GM23338 (cell line): ENCODE results near the gene DNAH6. TPM values are rescaled to one million over a fixed set of nuclear protein-coding genes. Genes with fewer than 3 reads are reported as not detected.

Experiments
- ATAC-seq: fragments of 200-7000 bp; cut with Tn5 transposase; 3 replicates; pipeline ENCODE4 v1.9.1; 2020
- DNase-seq: peaks from one replicate; pipeline ENCODE4 v3.0.0-alpha.2; 2015; ENCODE audit warnings: low spot score
- H2AFZ ChIP-seq: fragments of 200-600 bp; sonication (generic); 2 replicates; pipeline ENCODE4 v1.8.0; 2016; ENCODE audit warnings: antibody characterized with exemption, mild to moderate bottlenecking, moderate library complexity
- H3F3A ChIP-seq: fragments of 200-600 bp; sonication (generic); replicated peaks from 2 replicates; pipeline ENCODE4 v1.8.0; 2017; ENCODE audit warnings: antibody characterized with exemption, mixed run types, low read depth
- H3K27ac ChIP-seq: fragments of 200-600 bp; sonication (generic); 2 replicates; pipeline ENCODE4 v1.6.1; 2016; ENCODE audit warnings: low read depth
- H3K27me3 ChIP-seq: fragments of 200-600 bp; sonication (generic); 2 replicates; pipeline ENCODE4 v1.8.0; 2016; ENCODE audit warnings: mild to moderate bottlenecking, mixed run types, moderate library complexity; ENCODE audit not compliant: insufficient read depth
- H3K36me3 ChIP-seq: fragments of 200-600 bp; sonication (generic); 2 replicates; pipeline ENCODE4 v1.8.0; 2016; ENCODE audit warnings: mild to moderate bottlenecking; ENCODE audit not compliant: insufficient read depth
- H3K4me1 ChIP-seq: fragments of 200-600 bp; sonication (generic); 2 replicates; pipeline ENCODE4 v1.8.0; 2016; ENCODE audit warnings: mild to moderate bottlenecking, moderate library complexity; ENCODE audit not compliant: insufficient read depth
- H3K4me2 ChIP-seq: fragments of 200-600 bp; sonication (generic); 2 replicates; pipeline ENCODE4 v1.7.1; 2017; ENCODE audit warnings: mixed run types
- H3K4me3 ChIP-seq: fragments of 200-600 bp; sonication (generic); 2 replicates; pipeline ENCODE4 v1.6.1; 2016; ENCODE audit warnings: mixed run types
- H3K79me2 ChIP-seq: fragments of 200-600 bp; sonication (generic); replicated peaks from 2 replicates; pipeline ENCODE4 v1.8.0; 2017; ENCODE audit warnings: mild to moderate bottlenecking; ENCODE audit not compliant: insufficient read depth
- H3K9me2 ChIP-seq: fragments of 200-600 bp; sonication (generic); 2 replicates; pipeline ENCODE4 v1.8.0; 2017; ENCODE audit not compliant: insufficient read depth
- H4K20me1 ChIP-seq: fragments of 200-600 bp; sonication (generic); replicated peaks from 2 replicates; pipeline ENCODE4 v1.8.0; 2017; ENCODE audit warnings: mild to moderate bottlenecking; ENCODE audit not compliant: insufficient read depth
- H3K27ac Mint-ChIP-seq: 2 replicates; pipeline ENCODE4 v1.8.0; 2020; ENCODE audit warnings: inconsistent platforms, mild to moderate bottlenecking, moderate library complexity, mixed read lengths
- H3K27me3 Mint-ChIP-seq: 3 replicates; pipeline ENCODE4 v1.8.0; 2022; ENCODE audit warnings: low read depth, mild to moderate bottlenecking, moderate library complexity, mixed read lengths, inconsistent platforms; ENCODE audit not compliant: insufficient read depth, poor library complexity
- H3K36me3 Mint-ChIP-seq: 3 replicates; pipeline ENCODE4 v1.8.0; 2021; ENCODE audit warnings: low read depth, mild to moderate bottlenecking, inconsistent platforms, moderate library complexity, mixed read lengths
- H3K4me1 Mint-ChIP-seq: 3 replicates; pipeline ENCODE4 v1.8.0; 2020; ENCODE audit warnings: mild to moderate bottlenecking, inconsistent platforms, mixed read lengths
- H3K4me3 Mint-ChIP-seq: 3 replicates; pipeline ENCODE4 v1.8.0; 2021; ENCODE audit warnings: moderate library complexity, mild to moderate bottlenecking, inconsistent platforms, mixed read lengths
- H3K9me3 Mint-ChIP-seq: 3 replicates; pipeline ENCODE4 v1.8.0; 2020; ENCODE audit warnings: moderate library complexity, mild to moderate bottlenecking, inconsistent platforms, mixed read lengths
- CREB1 ChIP-seq: fragments of 250-450 bp; sonication (Bioruptor Pico); IDR thresholded peaks from 2 replicates; pipeline ENCODE4 v1.5.0; 2020; ENCODE audit warnings: low read depth, mild to moderate bottlenecking, moderate library complexity
- CTCF ChIP-seq, 2 experiments: fragments of 200-600 bp in 1 of 2; sonication (generic) in 1 of 2; conservative IDR thresholded peaks; 2 replicates each; pipeline versions ENCODE4 v1.5.1 to v1.6.1; 2016 to 2017; ENCODE audit warnings: antibody characterized with exemption in 2 of 2, low read depth in 2 of 2, mild to moderate bottlenecking in 2 of 2, moderate library complexity in 1 of 2
- ETS1 ChIP-seq: IDR thresholded peaks from 2 replicates; pipeline ENCODE4 v1.6.1; 2016; ENCODE audit warnings: antibody characterized with exemption
- EZH2 ChIP-seq: fragments of 200-600 bp; sonication (generic); IDR thresholded peaks from one replicate; pipeline ENCODE4 v1.8.0; 2017; ENCODE audit warnings: antibody characterized with exemption, mild to moderate bottlenecking, low read depth; ENCODE audit not compliant: unreplicated experiment
- EZH2phosphoT487 ChIP-seq: fragments of 200-600 bp; sonication (generic); IDR thresholded peaks from one replicate; pipeline ENCODE4 v1.8.1; 2018; ENCODE audit warnings: antibody characterized with exemption; ENCODE audit not compliant: unreplicated experiment
- ZNF331 ChIP-seq: fragments of 250-450 bp; sonication (Bioruptor Pico); IDR thresholded peaks from 2 replicates; pipeline ENCODE4 v1.5.0; 2020; ENCODE audit warnings: low read depth, mild to moderate bottlenecking, moderate library complexity
- polyA plus RNA-seq: library from polyadenylated mRNA; unstranded; fragments of >200 nt; fragmentation: Nextera tagmentation; extraction: Ambion mirVana; gene quantifications from 2 replicates; pipeline ENCODE4 v1.2.1, GENCODE V29; 2016
- total RNA-seq: library from RNA; depleted of rRNA; stranded (reverse); fragments of >200 nt; shearing (Covaris generic); gene quantifications from 2 replicates; pipeline ENCODE4 v1.2.3, GENCODE V29; 2014
- TF ChIP-seq, protein P1 (sequence below): IDR thresholded peaks from one replicate; pipeline ENCODE4 v1.6.1; 2018; ENCODE audit warnings: antibody characterized with exemption; ENCODE audit not compliant: unreplicated experiment

Gene DNAH6
- total and polyA plus RNA-seq, 2 experiments from 2014 or later: 0.27 to 0.31 TPM

- no peaks in the 10 kb centered on the region for H3K36me3 ChIP-seq
- no peak overlapping the region for H3K4me3 Mint-ChIP-seq
- no peaks in the 10 kb centered on the region for H3K9me2 ChIP-seq
- H3F3A ChIP-seq: no peaks in the 10 kb centered on the region
- H3K36me3 Mint-ChIP-seq: no peaks in the 10 kb centered on the region
- peaks cover 2% of the 10 kb centered on the region for H3K27me3 Mint-ChIP-seq
- no peak overlapping the region for H3K27ac ChIP-seq
- DNase-seq (no peak), ATAC-seq (no peak)
- no peaks in the 10 kb centered on the region for H3K79me2 ChIP-seq
- no peak overlapping the region for H3K27ac Mint-ChIP-seq
- no peak overlapping the region for H2AFZ ChIP-seq
- no peak for TF ChIP-seq EZH2phosphoT487
- TF ChIP-seq ZNF331 (CRISPR knock-in tag): no peak
- TF ChIP-seq CTCF (conservative IDR thresholded peaks at IDR 0.05; ENCODE audit: low read depth in 2 of 2): peak; percentile 40
- TF ChIP-seq CREB1: no peak
- no peak overlapping the region for H3K4me3 ChIP-seq
- H3K4me2 ChIP-seq: no peak overlapping the region
- no peaks in the 10 kb centered on the region for H4K20me1 ChIP-seq
- H3K9me3 Mint-ChIP-seq: no peaks in the 10 kb centered on the region
- no peaks in the 10 kb centered on the region for H3K4me1 ChIP-seq
- no peaks in the 10 kb centered on the region; the same call in 2 of the 3 replicates for H3K4me1 Mint-ChIP-seq
- H3K27me3 ChIP-seq: no peaks in the 10 kb centered on the region
These were observed 10.3 kb downstream of the DNAH6 start for GRCh38 chr2:84526562-84526961.

- Mint-ChIP-seq H3K4me1 (no peaks in the 10 kb centered on the region; the same call in 2 of the 3 replicates), H3K27ac (no peak overlapping the region), H3K4me3 (no peak overlapping the region), H3K36me3 (no peaks in the 10 kb centered on the region), H3K9me3 (no peaks in the 10 kb centered on the region), H3K27me3 (peaks cover 2% of the 10 kb centered on the region)
- Histone ChIP-seq H3K4me1 (no peaks in the 10 kb centered on the region), H3K4me3 (no peak overlapping the region), H3K27me3 (no peaks in the 10 kb centered on the region), H2AFZ (no peak overlapping the region), H3K9me2 (no peaks in the 10 kb centered on the region), H3K79me2 (no peaks in the 10 kb centered on the region), H3F3A (no peaks in the 10 kb centered on the region), H3K27ac (no peak overlapping the region), H3K36me3 (no peaks in the 10 kb centered on the region), H3K4me2 (no peak overlapping the region), H4K20me1 (no peaks in the 10 kb centered on the region)
- ATAC-seq (no peak), DNase-seq (no peak)
- no peak for TF ChIP-seq EZH2phosphoT487
- no peak for TF ChIP-seq ZNF331 (CRISPR knock-in tag)
- TF ChIP-seq EZH2: no peak
- no peak for TF ChIP-seq ETS1
- no peak for TF ChIP-seq CTCF (conservative IDR thresholded peaks at IDR 0.05; ENCODE audit: low read depth in 2 of 2)
- TF ChIP-seq, protein P1, sequence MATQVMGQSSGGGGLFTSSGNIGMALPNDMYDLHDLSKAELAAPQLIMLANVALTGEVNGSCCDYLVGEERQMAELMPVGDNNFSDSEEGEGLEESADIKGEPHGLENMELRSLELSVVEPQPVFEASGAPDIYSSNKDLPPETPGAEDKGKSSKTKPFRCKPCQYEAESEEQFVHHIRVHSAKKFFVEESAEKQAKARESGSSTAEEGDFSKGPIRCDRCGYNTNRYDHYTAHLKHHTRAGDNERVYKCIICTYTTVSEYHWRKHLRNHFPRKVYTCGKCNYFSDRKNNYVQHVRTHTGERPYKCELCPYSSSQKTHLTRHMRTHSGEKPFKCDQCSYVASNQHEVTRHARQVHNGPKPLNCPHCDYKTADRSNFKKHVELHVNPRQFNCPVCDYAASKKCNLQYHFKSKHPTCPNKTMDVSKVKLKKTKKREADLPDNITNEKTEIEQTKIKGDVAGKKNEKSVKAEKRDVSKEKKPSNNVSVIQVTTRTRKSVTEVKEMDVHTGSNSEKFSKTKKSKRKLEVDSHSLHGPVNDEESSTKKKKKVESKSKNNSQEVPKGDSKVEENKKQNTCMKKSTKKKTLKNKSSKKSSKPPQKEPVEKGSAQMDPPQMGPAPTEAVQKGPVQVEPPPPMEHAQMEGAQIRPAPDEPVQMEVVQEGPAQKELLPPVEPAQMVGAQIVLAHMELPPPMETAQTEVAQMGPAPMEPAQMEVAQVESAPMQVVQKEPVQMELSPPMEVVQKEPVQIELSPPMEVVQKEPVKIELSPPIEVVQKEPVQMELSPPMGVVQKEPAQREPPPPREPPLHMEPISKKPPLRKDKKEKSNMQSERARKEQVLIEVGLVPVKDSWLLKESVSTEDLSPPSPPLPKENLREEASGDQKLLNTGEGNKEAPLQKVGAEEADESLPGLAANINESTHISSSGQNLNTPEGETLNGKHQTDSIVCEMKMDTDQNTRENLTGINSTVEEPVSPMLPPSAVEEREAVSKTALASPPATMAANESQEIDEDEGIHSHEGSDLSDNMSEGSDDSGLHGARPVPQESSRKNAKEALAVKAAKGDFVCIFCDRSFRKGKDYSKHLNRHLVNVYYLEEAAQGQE: no peak
These were observed 11.1 kb downstream of the DNAH6 start for GRCh38 chr2:84527137-84528129.
